ENCODE measurements around the gene ZNF789.

Gene ZNF789

DNA sequence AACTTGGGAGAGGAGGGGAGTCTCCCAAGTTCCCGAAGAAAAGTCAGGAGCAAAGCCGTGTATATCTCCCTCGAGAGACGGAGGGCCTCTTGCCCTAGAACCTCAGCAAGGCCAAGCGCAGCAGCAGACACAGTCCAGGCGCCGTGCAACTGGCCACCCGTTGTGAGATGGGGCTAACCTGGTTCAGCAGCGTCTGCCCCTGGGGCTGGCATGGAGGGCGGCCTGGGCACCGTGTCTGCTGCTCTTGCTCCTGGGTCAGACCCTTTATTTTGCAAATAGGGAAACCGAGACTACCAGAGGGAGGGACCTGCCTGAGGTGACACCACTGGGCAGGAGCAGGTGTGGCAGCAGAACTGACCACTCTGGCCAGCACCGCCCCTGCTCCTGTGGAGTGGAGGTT, 20.1 kb upstream of the ZNF789 start:
- Histone ChIP-seq H3K27ac (ENCODE audit: poor library complexity, severe bottlenecking) (no peak overlapping the region), H3K36me3 (ENCODE audit: low read depth) (peaks cover 87% of the 10 kb centered on the region), H3K4me3 (ENCODE audit: severe bottlenecking) (no peak overlapping the region), H3K27me3 (ENCODE audit: insufficient read depth, poor library complexity, severe bottlenecking) (no peaks in the 10 kb centered on the region), H3K9me3 (ENCODE audit: severe bottlenecking) (no peaks in the 10 kb centered on the region), H3K4me1 (ENCODE audit: insufficient read depth, poor library complexity, severe bottlenecking) (no peaks in the 10 kb centered on the region)
- TF ChIP-seq, protein P1, sequence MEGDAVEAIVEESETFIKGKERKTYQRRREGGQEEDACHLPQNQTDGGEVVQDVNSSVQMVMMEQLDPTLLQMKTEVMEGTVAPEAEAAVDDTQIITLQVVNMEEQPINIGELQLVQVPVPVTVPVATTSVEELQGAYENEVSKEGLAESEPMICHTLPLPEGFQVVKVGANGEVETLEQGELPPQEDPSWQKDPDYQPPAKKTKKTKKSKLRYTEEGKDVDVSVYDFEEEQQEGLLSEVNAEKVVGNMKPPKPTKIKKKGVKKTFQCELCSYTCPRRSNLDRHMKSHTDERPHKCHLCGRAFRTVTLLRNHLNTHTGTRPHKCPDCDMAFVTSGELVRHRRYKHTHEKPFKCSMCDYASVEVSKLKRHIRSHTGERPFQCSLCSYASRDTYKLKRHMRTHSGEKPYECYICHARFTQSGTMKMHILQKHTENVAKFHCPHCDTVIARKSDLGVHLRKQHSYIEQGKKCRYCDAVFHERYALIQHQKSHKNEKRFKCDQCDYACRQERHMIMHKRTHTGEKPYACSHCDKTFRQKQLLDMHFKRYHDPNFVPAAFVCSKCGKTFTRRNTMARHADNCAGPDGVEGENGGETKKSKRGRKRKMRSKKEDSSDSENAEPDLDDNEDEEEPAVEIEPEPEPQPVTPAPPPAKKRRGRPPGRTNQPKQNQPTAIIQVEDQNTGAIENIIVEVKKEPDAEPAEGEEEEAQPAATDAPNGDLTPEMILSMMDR (IDR thresholded peaks at IDR 0.05; ENCODE audit: poor library complexity, severe bottlenecking), result no peak
- ATAC-seq (ENCODE audit: low read depth), result no peak
- DNase-seq (ENCODE audit: low spot score), result no peak

DNA sequence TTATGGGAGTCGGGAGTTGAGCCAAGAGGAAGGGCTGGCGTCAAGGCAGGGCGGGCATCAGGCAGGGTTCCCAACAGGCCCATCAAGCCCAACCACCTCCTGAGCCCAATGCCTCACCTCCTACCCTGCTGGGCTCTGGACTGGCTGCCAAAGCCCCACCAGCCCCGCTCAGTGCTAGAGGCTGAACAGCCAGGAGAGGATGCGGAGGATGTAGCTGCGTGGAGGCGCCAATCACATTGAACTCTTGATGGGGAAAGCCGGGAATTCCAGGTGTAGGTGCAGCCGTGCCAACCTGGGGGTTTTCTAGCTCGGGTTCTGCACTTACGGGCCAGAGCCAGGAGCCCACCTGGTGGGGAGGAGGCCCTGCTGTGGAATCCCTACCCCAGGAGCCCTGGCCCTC, 19.6 kb upstream of the ZNF789 start:
- no peaks in the 10 kb centered on the region for H3K27me3 ChIP-seq (ENCODE audit: insufficient read depth, poor library complexity, severe bottlenecking)
- H3K4me3 ChIP-seq (ENCODE audit: severe bottlenecking), result no peak overlapping the region
- TF ChIP-seq, protein P1 (IDR thresholded peaks at IDR 0.05; ENCODE audit: poor library complexity, severe bottlenecking), result no peak
- ATAC-seq (ENCODE audit: low read depth) (no peak), DNase-seq (ENCODE audit: low spot score) (no peak)
- no peaks in the 10 kb centered on the region for H3K9me3 ChIP-seq (ENCODE audit: severe bottlenecking)
- no peak overlapping the region for H3K27ac ChIP-seq (ENCODE audit: poor library complexity, severe bottlenecking)
- H3K36me3 ChIP-seq (ENCODE audit: low read depth), result peaks cover 87% of the 10 kb centered on the region
- H3K4me1 ChIP-seq (ENCODE audit: insufficient read depth, poor library complexity, severe bottlenecking), result no peaks in the 10 kb centered on the region

DNA sequence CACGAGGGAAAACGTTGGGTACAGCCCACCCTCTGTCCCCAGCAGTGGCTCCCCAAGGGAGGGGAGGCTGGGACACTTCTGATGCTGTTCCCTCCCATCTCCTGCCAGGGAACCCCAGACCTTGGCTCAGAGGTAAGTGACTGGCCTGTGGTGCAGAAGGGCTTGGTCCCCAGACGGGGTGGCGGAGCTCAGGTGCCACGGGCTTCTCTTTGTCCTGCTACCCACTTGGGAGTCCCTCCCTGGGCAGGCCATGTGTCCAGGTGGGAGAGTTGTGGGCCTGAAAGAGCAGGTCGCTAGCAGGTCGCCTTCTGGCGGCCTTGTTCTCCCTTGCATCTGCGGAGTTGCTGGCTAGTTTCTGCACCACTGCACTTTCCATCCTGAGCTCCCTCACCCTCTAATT, 16.8 kb upstream of the ZNF789 start:
- no peaks in the 10 kb centered on the region for H3K4me1 ChIP-seq (ENCODE audit: insufficient read depth, poor library complexity, severe bottlenecking)
- no peaks in the 10 kb centered on the region for H3K9me3 ChIP-seq (ENCODE audit: severe bottlenecking)
- H3K27me3 ChIP-seq (ENCODE audit: insufficient read depth, poor library complexity, severe bottlenecking), result no peaks in the 10 kb centered on the region
- no peak for ATAC-seq (ENCODE audit: low read depth)
- DNase-seq (ENCODE audit: low spot score), result no peak
- peaks cover 87% of the 10 kb centered on the region for H3K36me3 ChIP-seq (ENCODE audit: low read depth)
- TF ChIP-seq, protein P1 (IDR thresholded peaks at IDR 0.05; ENCODE audit: poor library complexity, severe bottlenecking), result no peak
- no peak overlapping the region for H3K4me3 ChIP-seq (ENCODE audit: severe bottlenecking)
- H3K27ac ChIP-seq (ENCODE audit: poor library complexity, severe bottlenecking), result no peak overlapping the region

DNA sequence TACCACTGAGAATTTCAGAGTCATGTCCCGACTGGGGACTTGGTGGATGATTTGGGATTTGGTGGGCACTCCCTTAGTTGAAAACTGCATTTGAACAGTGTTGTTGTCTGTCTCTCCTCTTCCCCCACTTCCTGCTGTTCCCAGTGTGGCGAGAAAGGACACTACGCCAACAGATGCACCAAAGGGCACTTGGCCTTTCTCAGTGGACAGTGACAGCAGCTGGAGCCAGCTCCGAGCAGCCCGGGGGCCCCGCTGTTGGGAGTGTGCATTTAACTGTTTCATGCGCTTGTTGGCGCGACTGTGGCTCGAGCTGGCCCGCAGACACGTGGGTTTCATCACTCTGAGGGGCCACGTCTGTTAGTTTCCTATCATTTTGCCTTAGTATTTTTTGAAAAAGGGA, 16.4 kb upstream of the ZNF789 start:
- Histone ChIP-seq H3K4me1 (ENCODE audit: insufficient read depth, poor library complexity, severe bottlenecking) (no peaks in the 10 kb centered on the region), H3K27me3 (ENCODE audit: insufficient read depth, poor library complexity, severe bottlenecking) (no peaks in the 10 kb centered on the region), H3K9me3 (ENCODE audit: severe bottlenecking) (no peaks in the 10 kb centered on the region), H3K4me3 (ENCODE audit: severe bottlenecking) (no peak overlapping the region), H3K36me3 (ENCODE audit: low read depth) (peaks cover 87% of the 10 kb centered on the region), H3K27ac (ENCODE audit: poor library complexity, severe bottlenecking) (no peak overlapping the region)
- TF ChIP-seq, protein P1 (IDR thresholded peaks at IDR 0.05; ENCODE audit: poor library complexity, severe bottlenecking), result no peak
- ATAC-seq (ENCODE audit: low read depth), result no peak
- no peak for DNase-seq (ENCODE audit: low spot score)

DNA sequence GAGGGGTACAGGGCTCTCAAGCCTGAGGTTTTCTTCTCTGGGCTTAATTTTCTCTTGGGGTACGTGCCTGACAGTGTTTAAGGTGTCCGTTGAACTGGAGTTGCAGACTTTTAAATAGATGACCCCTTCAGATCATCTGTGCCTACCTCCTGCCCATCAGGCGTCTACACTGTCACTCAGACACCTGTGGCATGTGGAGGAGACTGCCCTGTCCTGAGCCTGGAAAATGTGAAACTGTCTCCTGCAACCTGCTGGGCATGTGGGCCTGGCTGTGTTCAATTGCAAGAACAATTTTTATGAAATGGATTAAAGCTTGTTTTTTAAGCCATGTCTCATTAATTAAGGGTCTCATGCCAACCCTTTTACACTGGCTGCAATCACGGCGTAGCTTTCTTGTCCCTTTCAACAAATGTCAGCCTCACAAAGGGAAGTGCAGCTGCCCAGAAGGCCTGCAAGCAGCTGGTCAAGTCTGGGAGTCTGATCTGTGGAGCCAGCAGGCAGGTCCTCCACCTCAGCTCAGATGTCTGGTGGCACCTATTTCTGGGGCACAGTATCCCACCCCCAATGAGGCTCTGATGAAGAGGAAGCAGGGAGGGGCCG, 15.5 kb upstream of the ZNF789 start:
- Histone ChIP-seq H3K27me3 (ENCODE audit: insufficient read depth, poor library complexity, severe bottlenecking) (no peaks in the 10 kb centered on the region), H3K4me1 (ENCODE audit: insufficient read depth, poor library complexity, severe bottlenecking) (no peaks in the 10 kb centered on the region), H3K9me3 (ENCODE audit: severe bottlenecking) (no peaks in the 10 kb centered on the region), H3K27ac (ENCODE audit: poor library complexity, severe bottlenecking) (no peak overlapping the region), H3K36me3 (ENCODE audit: low read depth) (peaks cover 87% of the 10 kb centered on the region), H3K4me3 (ENCODE audit: severe bottlenecking) (no peak overlapping the region)
- ATAC-seq (ENCODE audit: low read depth), result no peak
- no peak for DNase-seq (ENCODE audit: low spot score)
- TF ChIP-seq, protein P1 (IDR thresholded peaks at IDR 0.05; ENCODE audit: poor library complexity, severe bottlenecking), result no peak
